Left renal pelvis (tissue), 4 donors: ENCODE results near the gene EVI5. TPM values are rescaled to one million over a fixed set of nuclear protein-coding genes. Genes with fewer than 3 reads are reported as not detected.

Experiments used
- DNase-seq, 4 donors: peaks; one replicate each; pipeline ENCODE4 v3.0.0-alpha.2; 2013; ENCODE audit warnings: low read depth in 4 of 4, low spot score in 3 of 4
- polyA plus RNA-seq, 4 donors: library from polyadenylated mRNA; unstranded; fragments of 120-200 nt; gene quantifications; one replicate each; pipeline ENCODE4 v1.2.1, GENCODE V29; 2013; ENCODE audit not compliant: insufficient read length in 4 of 4

The EVI5 gene
- polyA plus RNA-seq, 4 donors, result 18.1 to 24.0 (median 21.5) TPM

GRCh38 chr1:92473781-92474495 lies 311.0 kb downstream of the EVI5 start:
- no peak for DNase-seq

- no peak for DNase-seq
These were observed 314.7 kb downstream of the EVI5 start for GRCh38 chr1:92470216-92470615.

DNA sequence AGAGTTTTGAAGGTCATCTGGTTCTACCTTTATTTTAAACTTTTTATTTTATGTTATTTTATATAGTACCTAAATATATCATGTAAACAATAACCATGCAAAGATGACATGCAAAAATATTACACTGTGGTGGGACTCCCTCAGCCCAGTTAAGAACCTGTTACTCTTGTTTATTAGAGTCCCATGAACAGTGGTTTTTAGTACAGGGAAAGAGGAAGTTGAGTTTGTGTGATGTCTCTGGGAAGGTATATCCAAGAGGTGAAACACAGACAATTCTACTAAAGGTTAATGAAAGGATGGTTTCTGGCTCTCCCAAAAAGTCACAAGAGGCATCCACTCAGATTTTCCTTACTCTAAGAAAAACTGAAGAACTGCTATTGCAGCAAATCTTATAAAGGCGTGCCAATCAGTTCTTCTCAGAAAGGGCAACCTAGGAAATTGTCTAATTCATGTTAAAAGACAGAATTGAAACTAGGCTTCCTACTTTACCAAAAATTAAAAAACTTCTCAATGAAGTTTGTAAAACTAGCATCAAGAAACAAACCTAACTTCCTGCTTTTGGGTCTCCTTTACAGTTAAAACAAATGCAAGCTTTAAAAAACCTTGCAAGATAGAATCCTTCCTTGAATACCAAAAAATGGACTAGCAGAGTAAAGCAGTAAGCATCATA lies 318.1 kb downstream of the EVI5 start:
- DNase-seq, result no peak

DNA sequence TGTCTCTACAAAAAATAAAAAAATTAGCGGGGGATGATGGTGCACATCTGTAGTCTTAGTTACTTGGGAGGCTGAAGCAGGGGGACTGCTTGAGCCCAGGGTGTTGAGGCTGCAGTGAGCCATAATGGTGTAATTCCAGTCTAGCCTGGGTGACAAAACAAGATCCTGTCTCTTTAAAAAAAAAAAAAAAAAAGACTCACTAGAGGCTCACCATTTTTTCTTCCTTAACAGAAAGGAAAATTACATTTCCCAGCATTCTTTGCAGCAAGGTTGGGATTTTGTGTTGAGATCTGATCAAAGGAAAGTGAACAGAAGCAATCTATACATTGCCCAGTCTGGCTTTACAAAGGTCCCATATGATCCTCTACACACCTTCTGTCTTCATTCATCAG lies 319.7 kb downstream of the EVI5 start:
- DNase-seq, result no peak

DNA sequence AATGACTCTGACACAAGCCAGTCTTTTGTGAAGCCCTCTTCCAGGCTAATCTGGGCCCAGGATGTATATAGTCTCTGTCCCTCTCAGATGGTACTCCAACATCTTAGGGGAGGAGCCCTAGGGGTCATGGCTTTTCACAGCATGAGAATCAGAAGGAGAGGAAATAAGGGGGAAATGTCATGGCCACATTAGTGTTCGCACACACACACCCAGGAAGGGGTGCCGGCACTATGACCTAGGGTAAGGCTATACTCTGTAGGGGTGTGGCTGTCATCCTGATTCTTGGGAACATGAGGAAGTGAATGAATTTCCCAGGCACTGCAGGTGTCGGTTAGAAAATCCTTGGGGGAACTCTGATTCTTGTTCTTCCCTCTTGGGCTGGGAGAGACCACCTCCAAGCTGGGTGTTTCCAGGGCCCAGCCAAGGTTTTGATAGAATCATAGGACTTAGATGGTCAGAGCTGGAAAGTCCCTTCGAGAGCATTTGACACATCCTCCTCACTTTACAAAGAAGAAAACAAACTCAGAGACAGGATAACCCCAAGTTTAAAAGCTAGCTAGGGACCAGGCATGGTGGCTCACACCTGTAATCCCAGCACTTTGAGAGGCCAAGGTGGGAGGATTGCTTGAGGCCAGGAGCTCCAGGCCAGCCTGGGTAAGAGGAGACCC lies 320.2 kb downstream of the EVI5 start:
- DNase-seq, result no peak

- no peak for DNase-seq
These were observed 323.4 kb downstream of the EVI5 start for GRCh38 chr1:92461364-92462097.

DNA sequence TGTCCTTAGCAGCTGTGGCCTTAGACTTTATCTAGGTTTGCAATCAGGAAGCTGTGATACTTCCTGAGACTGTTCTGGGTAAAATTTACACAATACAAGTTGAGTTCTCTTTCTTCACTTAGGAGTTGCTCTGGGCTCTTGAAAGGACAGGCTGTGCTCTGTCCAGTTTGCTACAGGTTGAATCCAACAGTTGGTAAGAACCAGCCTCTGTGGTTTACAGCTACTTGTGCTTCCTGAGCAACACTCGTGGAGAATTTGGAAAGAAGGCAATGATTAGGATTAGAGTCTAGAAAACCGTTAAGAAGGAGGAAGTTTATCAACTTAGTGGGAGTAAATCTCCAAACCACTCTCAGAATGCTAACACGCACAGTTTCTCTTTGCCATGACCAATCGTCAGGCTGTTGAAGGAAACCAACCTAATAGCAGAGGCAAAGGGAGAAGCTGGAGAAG lies 325.0 kb downstream of the EVI5 start:
- DNase-seq, result no peak

Other genes starting within 250 kb of the EVI5 start
- 1,000 to 10,000 TPM; 2,463 to 2,823 (median 2,665) TPM for gene RPL5, start 46.9 kb upstream of the EVI5 start, polyA plus RNA-seq
- 10 to 100 TPM in 1 of 4 donors, 1 to 10 TPM in 3; 8.9 to 11.1 (median 9.4) TPM for gene DIPK1A, start 176.4 kb upstream of the EVI5 start, polyA plus RNA-seq